Prostate gland (tissue), 2 donors: ENCODE measurements around the gene CYB561D1. TPM values are rescaled to one million over a fixed set of nuclear protein-coding genes. Genes with fewer than 3 reads are reported as not detected.
A peak's percentile ranks its signal among the peaks of the same experiment; 100 is the strongest.

Source experiments
- DNase-seq: peaks from one replicate; pipeline ENCODE4 v3.0.0-alpha.2; 2019; ENCODE audit warnings: low spot score
- H3K27ac ChIP-seq, 2 donors: fragments of 200-600 bp; sonication (generic); 2 replicates each; pipeline ENCODE4 v1.5.1; 2017 to 2019
- H3K27me3 ChIP-seq: fragments of 200-600 bp; sonication (generic); replicated peaks from 2 replicates; pipeline ENCODE4 v1.5.1; 2019; ENCODE audit not compliant: insufficient read depth
- H3K36me3 ChIP-seq, 2 donors: fragments of 200-600 bp; sonication (generic); 1 replicate in 1 of 2; 2 replicates in 1 of 2; pipeline versions ENCODE4 v1.5.1 to v1.8.1; 2017 to 2019
- H3K4me1 ChIP-seq: fragments of 200-600 bp; sonication (generic); replicated peaks from 2 replicates; pipeline ENCODE4 v1.5.1; 2019
- H3K4me3 ChIP-seq, 2 donors: fragments of 200-600 bp; sonication (generic); 2 replicates each; pipeline ENCODE4 v1.5.1; 2017 to 2019
- H3K9me3 ChIP-seq: fragments of 200-600 bp; sonication (generic); 2 replicates; pipeline ENCODE4 v1.5.1; 2017
- POLR2A ChIP-seq: fragments of 450-650 bp; IDR thresholded peaks from one replicate; pipeline ENCODE4 v1.6.1; 2016; ENCODE audit warnings: antibody characterized with exemption, mild to moderate bottlenecking
- POLR2AphosphoS5 ChIP-seq: sonication (generic); formaldehyde crosslinking; IDR thresholded peaks from one replicate; pipeline ENCODE4 v1.6.1; 2017; ENCODE audit warnings: antibody characterized with exemption
- WGBS: methylation state at CpG from one replicate; pipeline ENCODE4 v1.1.5; 2018; 5-methylcytosine and 5-hydroxymethylcytosine counted together
- intact Hi-C: fragments of 100-400 bp; cut with DNase I; formaldehyde crosslinking; loops from one replicate; pipeline ENCODE4 v1.14.2; 2022
- total RNA-seq, 2 donors: library from RNA; depleted of rRNA; stranded (reverse); fragments of >200 nt; gene quantifications; one replicate each; pipeline ENCODE4 v1.1.0, GENCODE V29; 2016
- TF ChIP-seq, protein P1 (sequence below), 4 experiments: fragments of 200-600 bp in 2 of 4; fragments of 450-650 bp in 2 of 4; sonication (generic) in 2 of 4; IDR thresholded peaks; 1 replicate in 3 of 4; 2 replicates in 1 of 4; pipeline ENCODE4 v1.5.1; 2016 to 2019; ENCODE audit warnings: antibody characterized with exemption in 4 of 4, mild to moderate bottlenecking in 2 of 4, moderate library complexity in 2 of 4

The CYB561D1 gene
- total RNA-seq, 2 donors from 2014 or later, result 12.0 to 12.3 TPM

DNA sequence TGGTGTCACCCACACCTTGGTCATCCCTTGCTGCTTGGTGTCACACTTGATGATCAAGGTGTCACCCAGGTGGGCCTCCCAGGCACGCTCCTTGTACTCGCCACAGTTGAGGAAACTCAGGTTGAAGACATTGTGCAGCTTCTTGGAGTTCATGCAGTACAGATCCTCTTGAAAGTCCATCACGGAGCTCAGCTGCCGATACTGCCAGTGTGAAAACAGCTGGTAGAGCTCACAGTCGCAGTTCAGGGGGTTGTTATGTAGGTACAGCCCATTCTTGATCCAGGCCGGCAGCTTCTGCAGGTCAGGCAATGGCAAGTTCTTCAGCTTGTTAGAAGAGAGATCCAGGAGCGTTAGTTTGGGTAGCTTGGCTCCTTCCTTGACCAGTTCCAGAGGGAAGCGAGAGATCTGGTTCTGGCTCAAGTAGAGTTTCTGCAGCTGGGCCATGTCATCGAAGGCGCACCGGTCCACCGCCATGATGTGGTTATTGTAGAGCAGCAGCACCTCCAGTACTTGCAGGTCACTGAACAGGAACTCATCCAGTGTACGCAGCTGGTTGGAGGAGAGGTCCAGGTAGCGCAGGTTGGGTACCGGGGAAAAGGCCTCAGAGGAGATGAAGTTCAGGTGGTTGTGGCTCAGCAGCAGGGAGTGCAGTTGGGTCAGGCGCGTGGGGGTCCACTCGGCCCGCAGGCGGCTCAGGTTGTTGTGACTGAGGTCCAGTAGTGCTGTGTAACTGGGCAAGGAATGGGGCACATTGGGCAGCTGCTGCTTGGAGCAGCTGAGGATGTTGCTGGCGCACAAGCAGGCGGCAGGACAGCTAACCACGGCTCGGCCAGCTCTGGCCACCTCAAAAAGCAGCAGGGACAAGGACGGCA is 14.3 kb downstream of the CYB561D1 start:
- no peaks in the 10 kb centered on the region for H3K36me3 ChIP-seq
- no peaks in the 10 kb centered on the region for H3K9me3 ChIP-seq
- no peak for TF ChIP-seq POLR2A
- TF ChIP-seq, protein P1, sequence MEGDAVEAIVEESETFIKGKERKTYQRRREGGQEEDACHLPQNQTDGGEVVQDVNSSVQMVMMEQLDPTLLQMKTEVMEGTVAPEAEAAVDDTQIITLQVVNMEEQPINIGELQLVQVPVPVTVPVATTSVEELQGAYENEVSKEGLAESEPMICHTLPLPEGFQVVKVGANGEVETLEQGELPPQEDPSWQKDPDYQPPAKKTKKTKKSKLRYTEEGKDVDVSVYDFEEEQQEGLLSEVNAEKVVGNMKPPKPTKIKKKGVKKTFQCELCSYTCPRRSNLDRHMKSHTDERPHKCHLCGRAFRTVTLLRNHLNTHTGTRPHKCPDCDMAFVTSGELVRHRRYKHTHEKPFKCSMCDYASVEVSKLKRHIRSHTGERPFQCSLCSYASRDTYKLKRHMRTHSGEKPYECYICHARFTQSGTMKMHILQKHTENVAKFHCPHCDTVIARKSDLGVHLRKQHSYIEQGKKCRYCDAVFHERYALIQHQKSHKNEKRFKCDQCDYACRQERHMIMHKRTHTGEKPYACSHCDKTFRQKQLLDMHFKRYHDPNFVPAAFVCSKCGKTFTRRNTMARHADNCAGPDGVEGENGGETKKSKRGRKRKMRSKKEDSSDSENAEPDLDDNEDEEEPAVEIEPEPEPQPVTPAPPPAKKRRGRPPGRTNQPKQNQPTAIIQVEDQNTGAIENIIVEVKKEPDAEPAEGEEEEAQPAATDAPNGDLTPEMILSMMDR (IDR thresholded peaks at IDR 0.05), result no peak
- TF ChIP-seq POLR2AphosphoS5, result no peak
- no peaks in the 10 kb centered on the region for H3K27me3 ChIP-seq
- intact Hi-C loops, result no loop called here
- no peak overlapping the region for H3K27ac ChIP-seq
- WGBS, result 89% methylated on average over 25 of the region's 25 CpGs
- no peaks in the 10 kb centered on the region for H3K4me1 ChIP-seq
- no peak for DNase-seq
- H3K4me3 ChIP-seq, result no peak overlapping the region

DNA sequence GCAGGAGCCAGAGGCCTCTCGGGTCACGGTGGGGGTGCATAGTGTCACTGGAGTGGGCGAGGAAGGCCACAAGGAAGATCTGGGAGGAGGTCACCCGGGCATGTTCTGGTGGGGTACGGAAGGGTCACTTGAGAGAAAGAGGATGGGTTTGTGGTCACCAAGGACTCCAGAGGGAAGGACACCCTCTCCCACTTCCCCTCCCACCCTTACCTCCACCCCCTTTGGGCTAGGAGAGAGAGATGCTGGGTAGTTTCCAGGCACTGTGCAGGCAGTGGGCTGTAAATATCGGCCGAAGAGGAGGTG is 14.9 kb downstream of the CYB561D1 start:
- no peaks in the 10 kb centered on the region for H3K4me1 ChIP-seq
- peak overlapping the region; percentile 73 for H3K4me3 ChIP-seq
- no peak overlapping the region for H3K27ac ChIP-seq
- intact Hi-C loops, result no loop called here
- no peaks in the 10 kb centered on the region for H3K9me3 ChIP-seq
- no peak for DNase-seq
- no peaks in the 10 kb centered on the region for H3K27me3 ChIP-seq
- TF ChIP-seq POLR2AphosphoS5, result no peak
- TF ChIP-seq, protein P1 (IDR thresholded peaks at IDR 0.05), result no peak
- no peak for TF ChIP-seq POLR2A
- 68% methylated on average over 7 of the region's 7 CpGs for WGBS
- no peaks in the 10 kb centered on the region for H3K36me3 ChIP-seq

DNA sequence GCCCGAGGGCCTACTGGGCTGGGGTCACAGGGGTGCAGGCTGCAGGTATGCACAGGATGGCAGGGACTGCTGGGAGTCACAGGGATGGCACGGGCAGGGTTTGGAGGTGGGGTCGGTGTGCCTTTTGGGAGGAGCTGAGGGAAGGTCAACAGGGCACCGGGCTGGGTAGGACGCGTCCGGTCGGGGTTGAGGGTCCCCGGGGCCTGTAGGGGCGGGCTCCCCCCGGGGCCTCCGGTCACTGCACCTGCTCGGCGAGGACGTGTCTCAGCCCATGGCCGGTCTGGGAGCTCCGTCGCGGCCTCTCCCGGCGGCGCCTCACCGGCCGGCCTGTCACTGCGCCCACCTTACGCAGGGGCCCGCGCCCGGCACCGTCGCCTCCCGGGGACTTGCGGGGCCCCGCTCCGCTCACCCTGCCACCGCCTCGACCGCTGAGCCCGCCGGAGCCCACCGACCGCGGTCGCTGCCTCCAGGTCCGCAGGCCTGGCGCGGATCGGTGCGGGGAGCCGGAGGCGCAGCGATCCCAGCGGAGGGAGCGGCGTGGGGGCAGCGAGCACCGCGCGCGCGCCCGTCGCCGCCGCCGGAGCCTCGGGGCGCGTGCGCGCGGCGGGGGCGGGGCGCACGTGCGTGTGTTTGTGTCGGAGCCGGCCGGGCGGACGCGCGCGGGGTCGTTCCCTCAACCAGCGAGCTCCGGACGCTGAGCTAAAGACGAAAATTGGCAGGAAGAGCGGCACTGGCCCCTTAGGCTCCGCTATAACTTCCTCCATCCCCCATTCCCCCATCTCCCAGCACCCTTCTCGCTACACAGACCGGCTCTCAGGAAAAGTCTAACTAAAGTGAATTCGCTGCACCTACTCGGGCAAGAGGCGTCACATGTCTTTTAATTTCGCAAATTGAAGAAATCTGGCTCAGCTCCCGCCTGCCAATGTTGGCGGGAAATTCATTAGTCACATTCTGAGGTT is 15.6 kb downstream of the CYB561D1 start, which contains the start of gene AMIGO1:
Gene AMIGO1 (minus strand): TSS at position 552 of the 959 bp plus-strand sequence. CDS start 815 bp downstream, outside the sequence.
- intact Hi-C loops, result no loop called here
- peak; percentile 47 for DNase-seq
- peak within 1 kb of the TSS; percentile 50 to 51 for H3K27ac ChIP-seq
- H3K27me3 ChIP-seq, result no peaks in the 10 kb centered on the region
- no peaks in the 10 kb centered on the region for H3K9me3 ChIP-seq
- H3K4me3 ChIP-seq, result peak within 1 kb of the TSS; percentile 73
- 1% methylated on average over 54 of the region's 100 CpGs for WGBS
- no peaks in the 10 kb centered on the region for H3K36me3 ChIP-seq
- H3K4me1 ChIP-seq, result no peaks in the 10 kb centered on the region
- no peak for TF ChIP-seq POLR2AphosphoS5
- TF ChIP-seq, protein P1 (IDR thresholded peaks at IDR 0.05), result peak in 1 of 4 experiments; percentile 4

DNA sequence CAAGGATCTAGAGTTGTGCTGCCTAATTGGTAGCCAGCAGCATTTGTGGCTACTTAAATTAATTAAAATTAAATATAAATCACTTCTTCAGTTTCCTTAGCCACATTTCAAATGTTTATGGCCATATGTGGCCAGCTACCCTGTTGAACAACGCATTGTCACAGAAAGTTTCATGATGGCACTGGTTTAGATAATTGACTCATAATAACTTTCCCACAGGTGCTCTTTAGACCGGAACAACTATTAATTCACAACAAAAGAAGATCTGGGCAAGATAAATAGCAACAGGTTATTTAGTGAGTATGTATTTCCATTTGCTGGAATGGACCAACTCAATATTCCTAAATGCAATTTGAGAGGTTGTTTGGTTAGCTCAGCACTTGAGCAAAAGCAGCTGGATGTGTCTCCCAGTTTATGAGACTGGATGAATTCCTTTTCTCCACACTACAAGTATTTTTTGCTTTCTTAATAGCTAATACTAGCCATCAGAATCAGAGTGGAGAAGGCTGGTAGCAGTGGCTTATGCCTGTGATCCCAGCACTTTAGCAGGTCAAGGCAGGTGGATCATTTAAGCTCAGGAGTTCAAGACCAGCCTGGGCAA is 19.3 kb downstream of the CYB561D1 start:
- H3K9me3 ChIP-seq, result no peaks in the 10 kb centered on the region
- H3K27ac ChIP-seq, result no peak overlapping the region
- no peaks in the 10 kb centered on the region for H3K36me3 ChIP-seq
- DNase-seq, result no peak
- H3K4me1 ChIP-seq, result no peaks in the 10 kb centered on the region
- intact Hi-C loops, result no loop called here
- no peaks in the 10 kb centered on the region for H3K27me3 ChIP-seq
- TF ChIP-seq POLR2AphosphoS5 (no peak), POLR2A (no peak)
- TF ChIP-seq, protein P1 (IDR thresholded peaks at IDR 0.05), result no peak
- H3K4me3 ChIP-seq, result no peak overlapping the region
- 53% methylated on average over 2 of the region's 2 CpGs for WGBS
